Neuronal stem cell (in vitro differentiated cells): ENCODE measurements around the gene FADS1.

Source experiments
- DNase-seq: peaks from one replicate; pipeline ENCODE4 v3.0.0-alpha.2; 2013; ENCODE audit warnings: low spot score
- H2AFZ ChIP-seq: one replicate; pipeline ENCODE4 v1.6.1; 2013; ENCODE audit warnings: mild to moderate bottlenecking, low read length, inconsistent platforms
- H2AK5ac ChIP-seq: 2 replicates; pipeline ENCODE4 v1.6.1; 2013; ENCODE audit warnings: low read depth, mild to moderate bottlenecking, inconsistent platforms, low read length, moderate library complexity, mixed read lengths
- H2BK120ac ChIP-seq: 2 replicates; pipeline ENCODE4 v1.6.1; 2013; ENCODE audit warnings: low read depth, mild to moderate bottlenecking, inconsistent platforms, low read length, moderate library complexity, mixed read lengths
- H2BK12ac ChIP-seq: one replicate; pipeline ENCODE4 v1.6.1; 2013; ENCODE audit warnings: low read length, inconsistent platforms
- H2BK15ac ChIP-seq: 2 replicates; pipeline ENCODE4 v1.6.1; 2013; ENCODE audit warnings: mild to moderate bottlenecking, low read length, inconsistent platforms, mixed read lengths
- H2BK5ac ChIP-seq: one replicate; pipeline ENCODE4 v1.6.1; 2013; ENCODE audit warnings: inconsistent platforms, mild to moderate bottlenecking, low read length, moderate library complexity
- H3K14ac ChIP-seq: one replicate; pipeline ENCODE4 v1.6.1; 2013; ENCODE audit warnings: low read length, inconsistent platforms
- H3K18ac ChIP-seq: 2 replicates; pipeline ENCODE4 v1.6.1; 2013; ENCODE audit warnings: low read length, inconsistent platforms
- H3K23ac ChIP-seq: 2 replicates; pipeline ENCODE4 v1.6.1; 2013; ENCODE audit warnings: low read depth, mild to moderate bottlenecking, mixed read lengths, low read length, inconsistent platforms; ENCODE audit not compliant: poor library complexity
- H3K27ac ChIP-seq: replicated peaks from 3 replicates; pipeline ENCODE4 v1.5.1; 2013; ENCODE audit warnings: low read length, inconsistent platforms
- H3K27me3 ChIP-seq, 3 experiments: 2 replicates each; pipeline ENCODE4 v1.6.1; 2013; ENCODE audit warnings: low read length in 3 of 3, mild to moderate bottlenecking in 2 of 3, inconsistent platforms in 1 of 3, low read depth in 1 of 3, mixed read lengths in 1 of 3, moderate library complexity in 1 of 3; ENCODE audit not compliant: control insufficient read depth in 3 of 3, insufficient read depth in 3 of 3
- H3K36me3 ChIP-seq, 2 donors: replicated peaks in 1 of 2; 2 replicates each; pipeline ENCODE4 v1.6.1; 2013; ENCODE audit warnings: low read length in 2 of 2; ENCODE audit not compliant: control insufficient read depth in 2 of 2, insufficient read depth in 2 of 2
- H3K4ac ChIP-seq: 2 replicates; pipeline ENCODE4 v1.6.1; 2013; ENCODE audit warnings: inconsistent platforms, mild to moderate bottlenecking, low read length, moderate library complexity
- H3K4me1 ChIP-seq, 2 donors: 1 replicate in 1 of 2; 2 replicates in 1 of 2; pipeline ENCODE4 v1.6.1; 2013; ENCODE audit warnings: low read length in 2 of 2, low read depth in 1 of 2; ENCODE audit not compliant: control insufficient read depth in 2 of 2, insufficient read depth in 1 of 2
- H3K4me2 ChIP-seq: one replicate; pipeline ENCODE4 v1.6.1; 2013; ENCODE audit warnings: mild to moderate bottlenecking, low read length, inconsistent platforms; ENCODE audit not compliant: insufficient read depth, poor library complexity, severe bottlenecking
- H3K4me3 ChIP-seq, 2 donors: 2 replicates each; pipeline ENCODE4 v1.5.1; 2013; ENCODE audit warnings: low read length in 2 of 2, mild to moderate bottlenecking in 2 of 2, inconsistent platforms in 1 of 2, moderate library complexity in 1 of 2
- H3K79me1 ChIP-seq: one replicate; pipeline ENCODE4 v1.6.1; 2013; ENCODE audit warnings: low read depth, mild to moderate bottlenecking, inconsistent platforms, low read length, moderate library complexity
- H3K9ac ChIP-seq: one replicate; pipeline ENCODE4 v1.6.1; 2013; ENCODE audit warnings: mild to moderate bottlenecking, low read depth, low read length, inconsistent platforms; ENCODE audit not compliant: poor library complexity
- H3K9me3 ChIP-seq, 2 donors: replicated peaks in 1 of 2; 2 replicates each; pipeline versions ENCODE3 to v1.6.1; 2013; ENCODE audit warnings: low read length in 2 of 2, mild to moderate bottlenecking in 2 of 2, inconsistent platforms in 1 of 2, low read depth in 1 of 2, mixed read lengths in 1 of 2, moderate library complexity in 1 of 2; ENCODE audit not compliant: control insufficient read depth in 2 of 2, insufficient read depth in 1 of 2
- H4K8ac ChIP-seq: one replicate; pipeline ENCODE4 v1.6.1; 2013; ENCODE audit warnings: low read depth, mild to moderate bottlenecking, inconsistent platforms, low read length, moderate library complexity
- H4K91ac ChIP-seq: one replicate; pipeline ENCODE4 v1.6.1; 2013; ENCODE audit warnings: low read length, low read depth, mild to moderate bottlenecking, inconsistent platforms; ENCODE audit not compliant: poor library complexity
- WGBS, 2 donors: extraction: QIAGEN DNeasy Blood & Tissue Kit; methylation state at CpG; one replicate each; pipeline ENCODE4 v1.1.7; 2013; ENCODE audit warnings: missing lambda C conversion rate in 2 of 2, mixed read lengths in 1 of 2; ENCODE audit not compliant: insufficient read length in 2 of 2, insufficient replicate concordance in 1 of 2; ENCODE audit errors: extremely low coverage in 2 of 2; 5-methylcytosine and 5-hydroxymethylcytosine counted together

Gene FADS1

GRCh38 chr11:61795876-61796526, 20.8 kb downstream of the FADS1 start:
- Histone ChIP-seq H3K36me3 (peaks cover 27 to 69% of the 10 kb centered on the region in 2 donors), H2AK5ac (no peak overlapping the region)

GRCh38 chr11:61795459-61795858, 21.3 kb downstream of the FADS1 start:
- DNase-seq: no peak
- no CpG with 5 or more reads among the region's 12 CpGs for WGBS, 2 donors
- peaks cover 9% of the 10 kb centered on the region for H3K79me1 ChIP-seq
- peaks cover 26 to 67% of the 10 kb centered on the region in 2 donors for H3K36me3 ChIP-seq
- H4K91ac ChIP-seq: no peak overlapping the region
- no peak overlapping the region for H2BK5ac ChIP-seq
- peak overlapping the region; percentile 21 for H3K9ac ChIP-seq
- H2BK120ac ChIP-seq: no peak overlapping the region
- H3K27ac ChIP-seq: no peak overlapping the region
- peak overlapping the region in 1 of 2 donors; percentile 37 for H3K4me3 ChIP-seq
- no peak overlapping the region for H3K4ac ChIP-seq
- no peak overlapping the region for H3K18ac ChIP-seq
- H3K27me3 ChIP-seq: no peaks in the 10 kb centered on the region
- H3K4me1 ChIP-seq: peaks cover 3 to 11% of the 10 kb centered on the region in 2 donors
- H2BK15ac ChIP-seq: no peak overlapping the region
- H3K4me2 ChIP-seq: no peak overlapping the region
- H3K23ac ChIP-seq: peak overlapping the region; percentile 62
- H3K9me3 ChIP-seq: no peaks in the 10 kb centered on the region
- H3K14ac ChIP-seq: no peak overlapping the region
- no peak overlapping the region for H2AFZ ChIP-seq
- no peak overlapping the region for H4K8ac ChIP-seq
- H2AK5ac ChIP-seq: no peak overlapping the region
- no peak overlapping the region for H2BK12ac ChIP-seq

More at GRCh38 chr11:61795876-61796526, 20.8 kb downstream of the FADS1 start:
- H2BK5ac ChIP-seq: no peak overlapping the region
- H3K4me2 ChIP-seq: no peak overlapping the region
- no peak overlapping the region for H4K8ac ChIP-seq
- H3K4ac ChIP-seq: no peak overlapping the region
- no peak overlapping the region for H3K23ac ChIP-seq
- H3K27ac ChIP-seq: no peak overlapping the region
- no peak overlapping the region for H2BK120ac ChIP-seq
- H3K14ac ChIP-seq: no peak overlapping the region
- no peak overlapping the region for H2BK12ac ChIP-seq
- H2BK15ac ChIP-seq: no peak overlapping the region
- peaks cover 9% of the 10 kb centered on the region for H3K79me1 ChIP-seq
- no peak overlapping the region for H2AFZ ChIP-seq
- peaks cover 3 to 11% of the 10 kb centered on the region in 2 donors for H3K4me1 ChIP-seq
- no peak overlapping the region for H3K9ac ChIP-seq
- DNase-seq: no peak
- no CpG with 5 or more reads among the region's 18 CpGs for WGBS, 2 donors
- H4K91ac ChIP-seq: no peak overlapping the region
- H3K27me3 ChIP-seq: no peaks in the 10 kb centered on the region
- no peak overlapping the region for H3K18ac ChIP-seq
- H3K4me3 ChIP-seq: no peak overlapping the region
- no peaks in the 10 kb centered on the region for H3K9me3 ChIP-seq

DNA sequence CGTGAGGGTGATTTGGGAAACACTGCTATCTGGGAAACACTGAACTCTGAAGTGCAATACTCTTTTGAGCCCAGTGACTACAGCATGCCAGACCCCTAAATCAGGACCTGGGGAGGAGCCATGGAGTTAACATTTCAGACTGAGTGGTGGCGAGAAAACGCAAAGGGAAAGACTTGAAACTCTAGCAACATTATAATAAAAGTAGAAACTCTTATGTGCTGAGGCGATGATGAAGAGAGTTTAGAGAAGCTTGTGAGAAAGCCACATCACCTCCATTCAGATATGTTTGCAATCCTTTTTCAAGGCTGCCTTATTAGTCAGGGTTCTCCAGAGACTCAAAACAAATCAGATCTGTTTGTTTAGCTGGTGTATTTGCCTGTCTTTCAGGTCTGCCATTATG, 22.2 kb downstream of the FADS1 start:
- H3K79me1 ChIP-seq: peaks cover 11% of the 10 kb centered on the region
- no peak overlapping the region for H2AFZ ChIP-seq
- no peak overlapping the region for H3K9ac ChIP-seq
- no peak overlapping the region for H4K91ac ChIP-seq
- no peaks in the 10 kb centered on the region for H3K9me3 ChIP-seq
- no peaks in the 10 kb centered on the region for H3K27me3 ChIP-seq
- no peak for DNase-seq
- peaks cover 3 to 11% of the 10 kb centered on the region in 2 donors for H3K4me1 ChIP-seq
- no CpG with 5 or more reads among the region's 4 CpGs for WGBS, 2 donors
- H2BK15ac ChIP-seq: no peak overlapping the region
- no peak overlapping the region for H2BK120ac ChIP-seq
- no peak overlapping the region for H2AK5ac ChIP-seq
- no peak overlapping the region for H2BK12ac ChIP-seq
- no peak overlapping the region for H3K23ac ChIP-seq
- no peak overlapping the region for H3K4me3 ChIP-seq
- no peak overlapping the region for H4K8ac ChIP-seq
- H3K36me3 ChIP-seq: peaks cover 30 to 67% of the 10 kb centered on the region in 2 donors
- H3K4me2 ChIP-seq: no peak overlapping the region
- H3K18ac ChIP-seq: no peak overlapping the region
- no peak overlapping the region for H2BK5ac ChIP-seq
- H3K14ac ChIP-seq: no peak overlapping the region
- H3K4ac ChIP-seq: no peak overlapping the region
- H3K27ac ChIP-seq: no peak overlapping the region

GRCh38 chr11:61793829-61794204, 23.0 kb downstream of the FADS1 start:
- WGBS, 2 donors: no CpG with 5 or more reads among the region's 3 CpGs
- Histone ChIP-seq H3K4me2 (peak overlapping the region; percentile 67), H3K36me3 (peaks cover 35 to 67% of the 10 kb centered on the region in 2 donors), H2BK120ac (no peak overlapping the region), H2BK15ac (no peak overlapping the region), H3K9me3 (no peaks in the 10 kb centered on the region), H3K14ac (no peak overlapping the region), H3K27ac (no peak overlapping the region), H3K4ac (no peak overlapping the region), H3K27me3 (no peaks in the 10 kb centered on the region), H3K18ac (no peak overlapping the region), H3K4me1 (peaks cover 3 to 11% of the 10 kb centered on the region in 2 donors), H3K23ac (no peak overlapping the region), H3K9ac (no peak overlapping the region), H2AFZ (no peak overlapping the region), H3K4me3 (peak overlapping the region; percentile 40 to 98), H2BK12ac (no peak overlapping the region), H4K8ac (no peak overlapping the region), H3K79me1 (peaks cover 12% of the 10 kb centered on the region), H2AK5ac (no peak overlapping the region), H2BK5ac (no peak overlapping the region), H4K91ac (no peak overlapping the region)
- no peak for DNase-seq
